ENCODE measurements around the gene CFI.
"Not testable (repeated sequence)": the region's sequence is repeated elsewhere in the genome, so short reads cannot be mapped to it uniquely, and the experiment has no call there.

The CFI gene

GRCh38 chr4:109795059-109795458 is 6.7 kb downstream of the CFI start:
- DNase-seq: no peak

- no peak for DNase-seq
These were observed 14.0 kb downstream of the CFI start for GRCh38 chr4:109787807-109788206.

GRCh38 chr4:109786846-109787245 is 15.0 kb downstream of the CFI start:
- no peak for DNase-seq

GRCh38 chr4:109782092-109782491 is 19.7 kb downstream of the CFI start:
- not testable (repeated sequence) for DNase-seq

GRCh38 chr4:109764789-109765402 is 36.9 kb downstream of the CFI start:
- DNase-seq: no peak

- no peak for DNase-seq
These were observed 37.4 kb downstream of the CFI start for GRCh38 chr4:109764376-109764775.

- DNase-seq: no peak
These were observed 41.1 kb downstream of the CFI start for GRCh38 chr4:109760682-109761081.

- DNase-seq: no peak
These were observed 46.1 kb downstream of the CFI start for GRCh38 chr4:109755656-109756055.

GRCh38 chr4:109754093-109754857 is 47.5 kb downstream of the CFI start:
- no peak for DNase-seq

- DNase-seq: no peak
These were observed 49.3 kb downstream of the CFI start for GRCh38 chr4:109752525-109752924.

- no peak for DNase-seq
These were observed 49.9 kb downstream of the CFI start for GRCh38 chr4:109751852-109752251.

- no peak for DNase-seq
These were observed 51.1 kb downstream of the CFI start for GRCh38 chr4:109750652-109751244.

GRCh38 chr4:109749388-109750082 is 52.3 kb downstream of the CFI start:
- DNase-seq: no peak

- DNase-seq: no peak
These were observed 53.7 kb downstream of the CFI start for GRCh38 chr4:109748114-109748513.

- DNase-seq: no peak
These were observed 55.1 kb downstream of the CFI start for GRCh38 chr4:109746728-109747127.

GRCh38 chr4:109745830-109746229 is 56.0 kb downstream of the CFI start:
- no peak for DNase-seq

GRCh38 chr4:109739547-109739946 is 62.3 kb downstream of the CFI start:
- no peak for DNase-seq

- no peak for DNase-seq
These were observed 63.5 kb downstream of the CFI start for GRCh38 chr4:109738104-109738872.

GRCh38 chr4:109735566-109736365 is 66.0 kb downstream of the CFI start:
- no peak for DNase-seq

GRCh38 chr4:109733728-109734127 is 68.1 kb downstream of the CFI start:
- no peak for DNase-seq

GRCh38 chr4:109730619-109731545 is 70.9 kb downstream of the CFI start:
- DNase-seq: no peak

All from DMS 273 treated with DMSO at 0.1 percent for 48 hours (cell line).